Thyroid gland (tissue), 4 donors: ENCODE data around the gene GRIA4.

ENCODE experiments used
- CTCF ChIP-seq, 6 experiments: fragments of 200-600 bp in 3 of 6; fragments of 450-650 bp in 3 of 6; sonication (generic) in 3 of 6; IDR thresholded peaks; one replicate each; pipeline ENCODE4 v1.5.1; 2016 to 2019; ENCODE audit warnings: antibody characterized with exemption in 6 of 6, mild to moderate bottlenecking in 2 of 6, inconsistent platforms in 1 of 6, moderate library complexity in 1 of 6
- POLR2A ChIP-seq, 2 donors: fragments of 450-650 bp; IDR thresholded peaks; one replicate each; pipeline ENCODE4 v1.6.1; 2017; ENCODE audit warnings: antibody characterized with exemption in 2 of 2, mild to moderate bottlenecking in 2 of 2, moderate library complexity in 1 of 2

GRCh38 chr11:105840391-105840790 lies 230.5 kb downstream of the GRIA4 start:
- TF ChIP-seq CTCF (IDR thresholded peaks at IDR 0.05) (no peak), POLR2A (IDR thresholded peaks at IDR 0.05) (no peak)
